ENCODE measurements around the gene RAE1.
A peak's percentile ranks its signal among the peaks of the same experiment; 100 is the strongest.

Gene RAE1

DNA sequence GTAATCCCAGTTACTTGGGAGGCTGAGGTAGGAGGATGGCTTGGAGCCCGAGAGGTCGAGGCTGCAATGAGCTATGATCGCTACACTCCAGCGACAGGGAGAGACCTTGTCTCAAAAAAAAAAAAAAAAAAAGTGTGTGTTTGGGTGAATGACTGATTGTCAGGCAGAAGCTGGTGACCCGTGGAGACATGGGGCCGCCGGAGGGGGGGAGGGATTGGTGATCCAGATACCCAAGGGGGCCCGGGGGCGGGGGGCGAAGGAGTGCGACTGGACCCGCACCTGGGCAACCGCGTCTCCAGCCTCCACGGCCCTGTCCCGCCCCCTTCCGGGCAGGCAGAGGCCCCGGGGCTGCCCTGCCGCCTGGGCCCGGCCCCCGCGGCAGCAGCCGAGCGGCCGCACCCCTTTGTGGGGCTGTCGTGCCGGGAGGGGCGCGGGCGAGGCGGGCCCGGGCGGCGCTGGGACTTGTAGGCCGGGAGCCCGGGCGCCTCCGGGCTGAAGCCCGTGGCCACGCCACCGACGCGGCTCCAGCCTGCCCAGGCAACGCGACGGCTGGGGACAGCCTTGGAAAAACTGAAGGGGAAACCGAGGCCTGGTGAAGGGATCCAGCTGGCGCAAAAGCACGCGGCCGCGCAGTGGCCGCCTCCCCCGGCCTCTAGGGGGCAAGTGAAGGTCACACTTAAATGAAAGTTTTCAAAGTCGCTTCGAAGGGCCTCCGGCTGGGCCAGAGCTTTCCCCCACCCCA is 38.1 kb downstream of the RAE1 start:
- DNase-seq = peak in 10 of 14 donors; percentile 23 to 77 (median 44)

DNA sequence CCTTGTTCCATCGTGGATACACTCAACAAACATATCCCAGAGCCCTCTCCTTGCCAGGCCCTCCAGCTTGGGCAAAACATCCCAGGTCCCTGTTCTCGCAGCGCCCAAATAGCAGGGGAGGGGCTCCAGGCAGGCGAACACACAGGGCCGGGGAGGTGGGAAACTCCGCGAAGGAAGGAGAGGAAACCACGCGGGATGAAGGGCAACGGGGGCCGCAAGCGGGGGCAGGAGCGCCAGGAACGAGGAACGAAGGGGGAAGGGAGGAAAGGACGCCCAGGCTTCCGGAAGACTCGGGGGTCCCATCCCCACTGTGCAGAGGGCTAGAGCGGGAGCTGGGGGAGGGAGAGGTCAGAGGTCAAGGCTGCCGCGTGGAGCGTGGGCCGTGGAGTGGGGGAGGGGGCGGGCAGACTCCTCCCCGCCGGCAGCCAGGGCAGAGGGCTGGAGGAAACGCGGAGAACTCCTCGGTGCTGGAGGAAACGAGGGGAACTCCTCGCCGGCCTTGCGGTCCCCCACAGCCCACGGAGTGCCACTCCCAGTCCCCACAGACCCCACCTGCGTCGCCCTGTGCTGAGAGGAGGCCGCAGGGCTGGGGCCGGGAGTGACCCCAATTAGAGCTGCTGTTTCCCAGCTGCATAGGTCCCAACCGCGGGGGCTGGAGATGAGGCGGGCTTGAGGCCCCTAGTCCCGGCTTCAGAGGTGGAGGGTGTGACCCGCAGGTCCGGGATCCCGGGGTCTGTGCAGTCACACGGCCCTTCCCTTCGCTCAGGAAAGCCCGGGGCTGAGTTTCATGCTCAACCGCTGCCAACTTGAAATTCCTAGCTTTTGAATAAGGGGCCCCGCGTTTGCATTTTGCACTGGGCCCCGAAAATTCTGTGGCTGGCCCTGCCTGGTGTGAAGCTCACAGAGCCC is 38.9 kb downstream of the RAE1 start:
- peak in 1 of 14 donors; percentile 45 for DNase-seq

DNA sequence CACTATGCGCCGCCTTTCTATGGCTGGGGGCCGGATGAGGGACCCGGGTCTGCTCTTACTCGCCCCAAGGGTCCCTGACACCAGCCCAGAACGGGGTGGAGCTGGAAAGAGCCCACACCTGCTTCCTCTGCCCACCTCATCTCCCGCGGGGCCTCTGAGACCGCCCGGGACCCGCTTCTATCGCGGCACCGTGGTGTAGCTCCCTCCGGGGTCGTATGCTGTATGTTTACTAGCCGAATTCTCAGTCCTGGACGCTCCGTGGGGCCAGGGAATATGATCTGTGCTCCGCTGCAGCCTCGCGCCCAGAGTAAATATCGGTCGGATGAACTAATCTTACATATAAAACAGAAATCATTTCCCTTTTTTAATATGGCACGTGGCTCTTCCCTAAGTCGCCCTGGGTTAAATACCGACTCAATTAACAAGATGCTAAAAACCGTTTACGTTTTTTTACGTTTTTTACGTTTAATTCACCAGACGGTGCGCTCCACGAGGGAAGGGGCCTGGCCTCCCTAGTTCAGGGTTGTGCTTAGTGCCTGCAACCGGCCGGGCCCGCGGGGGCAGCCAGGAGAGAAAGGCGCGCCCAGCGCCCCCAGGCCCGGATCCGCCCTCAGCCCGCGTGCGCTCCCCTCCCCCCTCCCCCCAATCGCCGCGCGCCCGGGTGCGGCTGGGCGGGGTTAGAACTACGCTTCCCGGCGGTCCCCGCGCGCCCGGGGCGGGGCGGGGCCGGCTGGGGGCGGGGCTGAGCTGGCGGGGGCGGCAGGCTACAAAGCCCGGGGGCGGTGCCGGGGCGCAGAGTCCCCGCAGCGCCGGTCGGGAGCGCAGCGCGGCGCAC is 39.8 kb downstream of the RAE1 start, which contains the start of gene RBM38:
RBM38 (plus strand) TSS at position 793 of the 835 bp plus-strand sequence. CDS start 186 bp downstream, outside the sequence.
- peak in 13 of 14 donors; percentile 26 to 86 (median 66) for DNase-seq

DNA sequence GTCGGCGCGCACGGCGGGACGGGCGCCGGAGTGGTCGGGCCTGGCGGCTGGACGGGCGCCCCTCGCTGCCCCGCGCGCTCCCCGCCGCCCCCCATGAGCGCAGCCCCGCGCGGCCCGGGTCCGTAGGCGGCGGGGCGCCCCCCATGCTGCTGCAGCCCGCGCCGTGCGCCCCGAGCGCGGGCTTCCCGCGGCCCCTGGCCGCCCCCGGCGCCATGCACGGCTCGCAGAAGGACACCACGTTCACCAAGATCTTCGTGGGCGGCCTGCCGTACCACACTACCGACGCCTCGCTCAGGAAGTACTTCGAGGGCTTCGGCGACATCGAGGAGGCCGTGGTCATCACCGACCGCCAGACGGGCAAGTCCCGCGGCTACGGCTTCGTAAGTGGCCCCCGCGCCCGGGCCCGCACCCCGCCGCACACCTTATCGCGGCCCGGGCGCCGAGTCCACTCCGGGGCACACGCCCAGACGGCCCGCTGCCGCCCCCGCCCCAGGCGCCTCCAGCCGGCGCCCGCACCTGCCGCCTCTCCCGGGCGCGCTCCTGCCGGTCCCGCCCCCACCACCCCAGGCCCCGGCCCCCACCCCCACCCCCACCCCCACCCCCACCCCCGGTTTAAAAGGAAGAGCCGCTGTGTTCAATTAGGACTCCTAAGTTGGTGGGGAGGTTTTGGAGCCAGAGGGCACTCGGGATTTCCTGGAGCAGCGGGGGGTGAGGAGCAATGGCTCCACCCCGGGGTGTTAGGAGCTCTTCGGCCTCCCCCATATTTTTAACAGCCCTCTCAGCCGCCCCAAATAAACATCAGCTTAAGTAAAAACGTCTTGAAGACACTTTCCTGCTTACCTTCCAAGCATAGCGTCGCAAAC is 40.6 kb downstream of the RAE1 start:
- peak in 3 of 14 donors; percentile 9 to 46 (median 42) for DNase-seq

DNA sequence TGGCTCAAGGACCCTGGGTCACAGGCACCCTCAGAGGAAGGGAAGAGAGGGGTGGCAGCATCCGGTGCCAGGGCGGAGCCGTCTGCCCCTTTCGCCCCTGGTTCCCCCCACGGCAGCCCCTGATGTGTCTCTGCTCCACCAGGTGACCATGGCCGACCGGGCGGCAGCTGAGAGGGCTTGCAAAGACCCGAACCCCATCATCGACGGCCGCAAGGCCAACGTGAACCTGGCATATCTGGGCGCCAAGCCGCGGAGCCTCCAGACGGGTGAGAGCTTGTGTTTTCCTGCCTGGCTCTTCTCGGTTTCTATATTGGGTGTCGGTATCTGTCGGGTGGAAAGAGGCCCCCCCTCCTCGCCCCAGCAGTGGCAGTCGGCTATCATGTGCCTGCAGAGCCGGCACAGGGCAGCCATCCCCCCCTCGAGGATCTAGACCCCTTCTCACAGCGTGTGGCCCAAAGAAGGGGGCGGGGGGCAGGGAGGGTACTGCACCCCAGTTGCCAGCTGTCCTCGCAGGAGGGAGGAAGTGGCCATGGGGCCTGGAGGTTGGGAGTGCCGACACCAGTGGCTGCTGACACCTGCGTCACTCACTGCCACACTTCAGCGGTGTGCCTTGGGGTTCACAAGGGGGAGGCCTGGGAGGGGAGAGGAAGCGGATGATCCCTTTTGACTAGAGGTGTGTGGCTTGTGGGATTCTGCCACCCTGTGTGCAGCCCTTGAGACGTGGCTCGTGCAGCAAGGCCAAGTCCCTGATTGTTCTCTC is 41.6 kb downstream of the RAE1 start:
- DNase-seq = peak in 8 of 14 donors; percentile 10 to 66 (median 50)

DNA sequence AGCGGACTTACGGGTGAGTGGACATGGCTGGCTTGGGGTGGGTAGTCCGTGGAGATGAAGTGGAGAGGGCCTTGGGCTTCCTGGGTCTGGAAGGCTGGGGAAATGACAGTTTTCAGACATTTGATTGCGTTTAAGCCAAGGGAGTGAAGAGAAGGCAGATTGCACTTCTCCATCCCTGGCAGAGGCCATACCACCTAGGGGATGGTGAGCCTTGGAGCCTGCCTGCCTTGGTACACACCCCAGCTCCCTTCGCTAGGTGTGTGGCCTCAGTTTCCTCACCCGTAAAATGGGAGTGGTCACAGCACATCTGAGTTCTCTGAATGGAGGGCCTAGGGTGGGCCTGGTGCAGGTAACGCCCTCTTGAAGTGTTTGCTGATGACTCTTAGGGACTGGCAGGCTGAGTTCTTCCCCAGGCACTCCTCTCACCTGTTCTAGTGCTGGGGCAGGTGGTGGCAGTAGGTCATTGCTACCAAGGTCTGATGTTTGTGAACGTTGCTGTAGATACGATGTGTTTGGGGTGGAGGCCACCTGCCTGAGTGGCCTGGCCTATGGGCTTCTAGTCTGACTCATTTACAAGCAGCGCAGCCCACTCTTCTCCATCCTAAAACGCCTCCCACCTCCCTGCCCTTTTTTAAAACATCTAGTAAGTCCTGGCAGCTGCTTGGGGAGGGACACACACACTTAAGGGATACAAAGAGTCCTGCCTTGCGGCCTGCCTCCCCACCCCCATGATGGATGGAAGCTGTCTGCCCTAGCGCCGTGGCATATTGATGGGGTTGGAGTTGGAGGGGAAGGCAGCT is 42.5 kb downstream of the RAE1 start:
- DNase-seq = peak in 1 of 14 donors; percentile 30

DNA sequence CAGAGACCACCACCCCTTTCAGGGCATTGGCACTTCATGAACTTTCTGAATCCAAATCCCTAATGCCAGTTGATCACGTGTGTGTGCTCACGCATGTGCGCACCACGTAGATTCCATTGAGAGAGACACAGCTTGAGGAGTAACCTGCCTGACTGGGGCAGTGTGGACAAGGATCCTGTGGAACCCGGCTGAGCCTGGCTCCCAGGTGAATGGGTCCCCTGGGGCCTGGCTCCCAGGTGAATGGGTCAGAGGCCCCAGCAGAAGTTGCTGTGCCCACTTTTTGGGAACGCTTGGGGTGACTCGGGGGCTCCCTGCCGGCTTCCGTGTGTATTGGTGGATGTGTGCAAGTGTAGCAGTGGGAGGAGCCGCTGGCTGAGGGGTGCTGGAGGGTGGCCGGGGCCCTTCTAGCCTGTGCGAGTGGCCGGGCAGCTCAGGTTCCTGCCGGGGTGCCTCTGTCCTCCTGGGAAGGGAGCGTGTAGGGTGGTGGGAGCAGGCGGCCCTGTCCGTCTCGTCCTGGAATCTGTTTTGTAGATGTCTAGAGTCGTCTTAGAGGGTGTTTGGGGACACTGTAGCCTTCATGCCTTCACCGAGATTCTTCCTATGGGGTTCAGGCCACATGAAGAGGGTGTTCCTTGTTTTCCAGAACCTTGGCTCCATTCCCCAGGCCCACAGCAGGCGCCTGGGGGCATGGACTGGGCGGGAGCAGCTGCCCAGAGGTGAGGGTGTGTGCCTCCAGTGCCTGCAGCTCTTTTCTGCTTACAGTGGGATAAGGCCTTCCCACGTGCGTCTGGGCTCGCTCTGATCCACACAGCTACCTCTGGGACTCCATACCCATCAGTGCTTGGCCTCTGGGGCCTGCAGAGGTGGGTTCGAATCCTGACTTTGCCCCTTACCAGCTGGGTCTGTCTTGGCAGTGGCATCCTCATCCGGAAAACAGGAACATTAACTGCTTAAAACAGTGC is 43.3 kb downstream of the RAE1 start:
- peak in 4 of 14 donors; percentile 14 to 42 (median 23) for DNase-seq

DNA sequence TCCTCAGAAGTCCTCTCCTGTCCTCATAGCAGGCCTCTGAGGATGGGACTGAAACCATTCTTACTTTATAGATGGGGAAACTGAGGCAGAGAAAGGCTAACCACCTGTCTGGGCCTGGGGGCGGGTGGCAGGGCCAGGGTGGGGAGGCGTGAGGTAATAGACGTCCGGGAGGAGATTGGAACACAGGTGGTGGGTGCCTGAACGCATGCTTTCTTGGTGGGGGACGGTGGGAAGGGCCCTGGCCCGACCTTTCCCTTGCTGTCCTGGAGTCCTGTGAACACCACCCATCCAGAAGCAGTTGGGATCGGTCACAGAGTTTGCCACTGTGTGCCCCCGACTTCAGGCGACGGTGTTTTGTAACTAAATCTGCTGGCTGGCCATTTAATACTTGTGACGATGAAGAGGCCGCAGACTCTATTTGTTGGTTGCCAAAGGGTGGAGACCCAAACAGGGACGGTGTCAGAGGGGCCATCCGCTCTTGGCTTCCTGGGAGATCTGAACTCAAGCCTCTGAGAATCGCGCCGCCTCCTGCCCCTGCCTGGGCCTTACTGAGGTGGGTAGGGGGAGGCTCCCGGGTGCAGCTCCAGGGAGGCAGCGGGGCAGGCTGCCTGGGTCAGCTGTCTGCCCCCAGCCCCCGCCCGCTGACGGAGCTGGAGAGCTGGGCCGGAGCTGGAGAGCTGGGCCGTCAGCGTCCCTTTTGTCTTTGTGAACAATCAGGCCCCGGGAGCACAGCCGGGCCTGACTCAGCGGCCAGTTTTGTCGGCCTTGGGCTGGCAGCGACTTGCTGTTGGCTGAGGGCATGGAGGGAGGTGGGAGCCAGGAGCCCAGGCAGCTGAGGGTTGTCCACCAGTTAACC is 44.3 kb downstream of the RAE1 start:
- DNase-seq = peak in 13 of 14 donors; percentile 68 to 98 (median 88)

DNA sequence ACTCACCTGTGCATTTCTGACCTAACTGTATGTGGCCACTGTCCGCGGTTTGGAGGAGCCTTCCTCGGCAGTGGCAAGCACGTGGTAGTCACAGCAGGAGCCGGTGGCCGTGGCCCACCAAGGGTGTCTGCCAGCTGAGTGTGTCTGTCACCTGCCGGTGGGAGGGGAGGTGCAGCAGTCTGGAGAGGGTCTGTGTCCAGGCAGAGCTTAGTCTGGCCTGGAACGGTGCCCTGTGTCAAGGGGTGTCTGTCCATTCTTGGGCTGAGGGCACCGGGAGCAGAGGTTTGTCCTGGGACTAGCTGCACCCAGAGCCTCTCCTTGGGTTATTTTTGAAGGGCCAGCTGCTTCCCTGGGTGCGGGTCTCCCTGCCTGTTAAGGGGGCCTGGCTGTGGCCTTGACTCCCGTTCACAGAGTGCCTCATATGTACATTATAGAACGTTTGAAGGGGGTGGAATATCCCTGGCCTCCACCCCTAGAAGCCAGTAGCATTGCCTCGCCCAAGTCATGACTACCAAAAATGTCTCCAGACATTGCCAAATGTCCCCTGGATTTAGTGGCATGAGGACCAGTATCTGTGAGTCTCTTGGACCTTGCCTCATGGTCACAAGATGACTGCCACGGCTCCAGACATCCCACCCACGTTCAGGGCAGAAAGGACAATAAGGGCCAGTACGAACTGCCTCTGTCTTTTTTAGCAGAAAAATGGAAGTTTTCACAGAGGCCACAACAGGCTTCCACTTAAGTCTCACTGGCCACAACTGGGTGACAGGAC is 45.3 kb downstream of the RAE1 start:
- no peak for DNase-seq

DNA sequence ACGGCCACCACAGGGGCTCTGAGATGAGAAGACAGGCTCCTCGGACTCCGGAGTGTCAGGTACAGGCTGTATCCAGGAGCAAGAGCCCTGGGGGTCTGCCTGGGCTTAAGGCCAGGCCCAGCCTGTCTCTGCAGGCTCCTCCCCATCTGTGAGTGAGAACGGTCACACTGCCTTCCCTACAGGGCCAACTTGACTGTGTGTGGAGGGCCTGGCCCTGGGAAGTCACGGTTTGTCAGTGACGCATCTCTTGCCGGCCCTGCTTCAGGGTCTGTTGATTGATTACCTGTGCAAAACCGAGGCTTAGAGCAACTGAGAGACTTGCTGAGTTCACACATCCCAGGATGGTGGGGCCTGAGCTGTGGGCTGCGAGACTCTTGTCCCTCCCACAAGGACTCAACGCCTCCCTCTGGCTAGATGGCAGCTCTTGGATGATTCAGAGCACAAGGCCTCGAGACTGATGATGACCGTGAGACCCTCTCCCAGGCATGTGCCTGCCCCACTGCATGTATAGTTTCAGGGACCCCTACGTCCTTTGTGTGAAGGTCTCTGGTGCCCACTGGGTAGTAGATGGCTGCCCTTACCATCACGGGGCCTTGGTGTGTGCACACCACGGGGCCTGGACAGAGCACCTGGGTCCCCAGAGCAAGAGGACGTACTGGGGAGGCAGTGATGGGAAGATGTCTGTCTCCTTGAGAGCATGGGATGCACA is 46.1 kb downstream of the RAE1 start:
- no peak for DNase-seq

DNA sequence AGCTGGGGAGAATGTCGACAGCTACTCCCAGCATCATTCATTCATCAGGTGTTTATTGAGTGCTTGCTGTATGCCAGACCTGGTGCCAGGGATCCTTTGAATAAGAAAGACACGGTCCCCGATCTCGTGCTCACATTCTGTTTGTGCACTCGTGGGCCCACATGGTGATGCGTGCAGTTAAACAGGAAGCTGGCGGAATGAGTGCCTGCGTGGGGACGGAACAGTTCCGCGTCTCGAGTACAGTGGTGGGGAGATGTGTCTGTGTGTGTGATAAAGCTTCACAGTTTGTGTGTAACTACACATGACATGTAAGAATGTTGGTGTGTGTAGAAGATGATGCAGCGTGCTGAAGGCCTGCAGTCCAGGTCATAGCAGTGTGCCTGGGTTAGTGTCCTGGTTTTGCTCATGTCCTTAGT is 46.6 kb downstream of the RAE1 start:
- DNase-seq = peak in 1 of 14 donors; percentile 7

DNA sequence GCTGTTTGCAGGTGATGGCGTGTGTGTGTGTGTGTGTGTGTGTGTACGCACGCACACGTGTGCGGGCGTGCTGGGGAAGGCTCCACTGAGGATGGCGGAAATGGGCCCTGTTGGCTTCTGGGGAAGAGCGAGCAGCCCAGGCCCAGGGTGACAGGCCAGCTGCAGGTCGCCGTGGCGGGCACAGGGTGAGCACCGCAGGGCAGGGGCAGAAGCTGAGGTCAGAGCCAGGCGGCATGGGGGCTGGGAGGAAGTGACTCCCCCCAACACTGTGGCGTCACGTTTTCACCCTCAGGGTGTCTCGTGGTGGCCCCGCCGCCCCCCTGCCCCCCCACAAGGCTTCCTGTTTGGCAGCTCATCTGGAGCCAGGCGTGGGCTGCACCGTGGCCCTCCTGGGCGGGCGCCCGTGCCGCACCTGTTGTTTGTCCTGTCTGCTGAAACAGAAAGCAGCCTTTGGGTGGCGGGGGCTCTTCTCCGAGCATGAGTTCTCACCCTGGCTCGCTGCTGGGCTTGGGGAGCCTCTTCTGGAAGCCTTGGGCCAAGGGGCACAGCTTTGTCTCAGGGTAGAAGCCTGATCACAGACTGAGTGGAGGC is 47.3 kb downstream of the RAE1 start:
- peak in 3 of 14 donors; percentile 15 to 40 (median 38) for DNase-seq

DNA sequence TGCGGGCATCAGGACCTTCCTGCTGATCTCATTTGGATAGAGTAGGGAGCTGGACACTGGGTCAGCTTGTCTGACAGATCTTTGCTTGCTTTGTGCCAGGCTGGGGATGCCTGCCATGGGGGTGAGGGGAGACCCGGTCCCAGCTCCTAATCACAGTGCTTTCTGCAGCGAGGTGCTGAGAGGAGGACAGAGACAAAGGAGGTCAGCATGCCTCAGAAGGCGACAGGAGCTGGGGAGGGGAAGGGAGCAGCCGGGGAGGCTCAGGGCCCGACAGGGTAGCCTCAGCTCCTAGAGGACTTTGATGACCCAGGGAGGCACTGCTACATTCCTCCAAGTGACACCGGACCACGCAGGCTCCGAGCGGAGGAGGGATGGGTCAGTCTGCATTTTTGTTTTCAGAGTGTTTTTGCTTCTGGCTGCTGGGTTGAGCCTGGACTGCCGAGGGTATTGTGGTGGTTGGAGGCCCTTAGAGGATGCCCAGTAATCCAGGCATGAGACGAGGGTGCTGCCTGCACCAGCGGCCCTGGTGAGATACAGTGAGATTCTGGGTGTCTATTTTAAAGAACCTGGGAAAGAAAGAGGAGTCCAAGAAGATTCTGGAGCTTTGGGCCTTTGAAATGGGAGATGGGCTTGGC is 48.0 kb downstream of the RAE1 start:
- DNase-seq = peak in 4 of 14 donors; percentile 11 to 40 (median 34)

DNA sequence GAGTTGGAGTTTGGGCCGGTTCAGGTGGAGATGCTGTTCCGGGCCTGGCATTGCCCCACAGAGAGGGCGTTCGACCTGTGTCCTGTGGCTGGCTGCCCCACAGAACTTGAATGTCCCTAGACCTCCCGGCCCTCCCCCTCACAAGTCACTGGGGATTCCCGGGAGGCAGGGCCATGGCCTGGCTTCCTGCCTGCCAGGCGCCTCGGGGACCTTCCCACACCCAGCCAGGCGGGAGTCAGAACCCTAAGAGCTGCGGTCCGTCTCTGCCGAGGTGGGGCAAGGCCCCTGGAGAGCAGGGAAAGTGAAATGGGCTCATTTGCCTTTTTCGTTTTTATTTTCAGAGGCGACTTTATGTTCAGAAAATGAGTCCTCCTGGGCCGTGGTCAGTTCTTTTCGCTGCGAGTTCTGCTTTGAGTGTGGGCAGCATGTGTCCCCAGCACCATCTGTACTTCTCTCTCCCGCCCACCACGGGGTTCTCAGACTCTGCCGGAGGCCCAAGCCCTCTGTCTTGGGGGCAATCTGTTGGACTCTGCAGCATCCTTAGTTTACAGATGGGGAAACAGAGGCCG is 48.6 kb downstream of the RAE1 start:
- peak in 3 of 14 donors; percentile 17 to 38 (median 22) for DNase-seq

All from C1 segment of cervical spinal cord (tissue), 14 donors.